Activated CD8-positive, alpha-beta memory T cell treated with anti-CD3 and anti-CD28 coated beads, Interleukin-2, amount 50 U/mL, for 24 hours (primary cell): ENCODE data around the gene CRB2.

Experiments used
- DNase-seq: peaks from one replicate; pipeline ENCODE4 v3.0.0-alpha.2; 2020; ENCODE audit errors: extremely low read depth

The CRB2 gene

GRCh38 chr9:123347289-123348060, 8.5 kb upstream of the CRB2 start:
- no peak for DNase-seq

GRCh38 chr9:123348317-123348992, 7.5 kb upstream of the CRB2 start:
- DNase-seq = no peak

DNA sequence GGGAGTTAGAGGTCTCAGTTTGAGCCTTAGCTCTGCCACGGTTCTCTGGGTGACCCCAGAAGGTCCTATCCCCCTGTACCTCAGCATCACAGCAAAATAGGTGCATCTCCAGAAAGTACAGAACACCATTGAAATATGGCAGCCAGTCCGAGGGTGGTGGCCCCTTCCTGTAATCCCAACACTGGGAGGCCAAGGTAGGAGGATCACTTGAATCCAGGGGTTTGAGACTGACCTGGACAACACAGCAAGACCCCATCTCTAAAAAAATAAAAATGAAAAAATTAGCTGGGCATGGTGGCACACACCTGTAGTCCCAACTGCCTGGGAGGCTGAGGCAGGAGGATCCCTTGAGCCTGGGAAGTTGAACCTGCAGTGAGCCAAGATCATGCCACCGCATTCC, 7.0 kb upstream of the CRB2 start:
- no peak for DNase-seq

- DNase-seq = peak; percentile 57
These were observed 6.1 kb upstream of the CRB2 start for GRCh38 chr9:123349691-123350480.

DNA sequence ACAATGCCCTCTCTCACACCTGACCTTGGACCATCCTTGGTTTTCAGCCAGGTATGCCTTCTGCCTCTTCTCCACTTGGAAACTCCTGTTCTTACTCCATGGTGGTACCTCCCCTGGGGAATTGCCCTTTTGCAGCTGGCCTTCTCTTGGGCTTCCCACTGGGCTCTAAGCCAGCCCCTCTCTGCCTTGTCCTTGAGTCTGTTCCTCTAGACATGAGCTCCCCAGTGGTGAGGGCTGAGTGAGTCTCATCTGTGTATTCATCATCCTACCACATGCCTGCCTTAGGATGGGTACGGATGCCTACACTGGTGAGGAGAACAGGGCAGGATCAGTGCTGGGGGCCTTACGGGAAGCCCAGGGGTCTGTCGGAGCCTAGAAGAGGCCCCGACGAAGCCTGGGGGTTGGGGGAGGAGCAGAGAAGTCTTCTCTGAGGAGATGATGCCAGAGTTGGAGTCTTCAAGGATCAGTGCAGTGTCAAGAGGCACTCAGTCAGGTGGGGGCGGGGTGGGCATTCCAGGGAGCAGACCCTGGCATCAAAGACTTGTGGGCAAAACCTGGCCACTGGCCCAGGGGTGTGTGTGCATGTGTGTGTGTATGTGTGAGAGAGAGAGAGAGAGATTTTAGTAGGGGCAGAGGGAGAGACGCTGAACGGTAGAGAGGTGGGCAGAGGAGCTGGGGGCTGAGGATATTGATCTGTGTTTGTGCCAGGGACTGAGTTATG, 5.2 kb upstream of the CRB2 start:
- DNase-seq = no peak

DNA sequence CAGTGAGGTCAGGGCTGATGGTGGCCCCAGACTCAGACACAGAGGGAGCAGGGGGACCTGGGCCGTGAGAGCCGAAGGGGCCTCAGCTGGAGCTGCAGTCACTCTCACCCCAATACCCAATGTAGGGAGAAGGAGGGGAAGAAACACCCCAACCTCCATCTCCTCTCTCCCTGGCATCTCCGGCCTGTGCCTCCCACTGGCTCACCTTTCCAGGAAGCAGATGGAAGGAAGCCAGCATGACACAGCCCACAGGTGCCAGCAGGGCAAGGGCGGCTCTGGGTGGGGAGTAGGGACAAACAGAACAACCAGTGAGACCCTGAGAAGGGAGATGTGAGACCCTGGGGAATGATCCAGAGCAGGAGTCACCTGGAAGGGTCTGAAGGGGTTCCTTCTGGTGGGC, 3.0 kb upstream of the CRB2 start:
- DNase-seq = no peak

DNA sequence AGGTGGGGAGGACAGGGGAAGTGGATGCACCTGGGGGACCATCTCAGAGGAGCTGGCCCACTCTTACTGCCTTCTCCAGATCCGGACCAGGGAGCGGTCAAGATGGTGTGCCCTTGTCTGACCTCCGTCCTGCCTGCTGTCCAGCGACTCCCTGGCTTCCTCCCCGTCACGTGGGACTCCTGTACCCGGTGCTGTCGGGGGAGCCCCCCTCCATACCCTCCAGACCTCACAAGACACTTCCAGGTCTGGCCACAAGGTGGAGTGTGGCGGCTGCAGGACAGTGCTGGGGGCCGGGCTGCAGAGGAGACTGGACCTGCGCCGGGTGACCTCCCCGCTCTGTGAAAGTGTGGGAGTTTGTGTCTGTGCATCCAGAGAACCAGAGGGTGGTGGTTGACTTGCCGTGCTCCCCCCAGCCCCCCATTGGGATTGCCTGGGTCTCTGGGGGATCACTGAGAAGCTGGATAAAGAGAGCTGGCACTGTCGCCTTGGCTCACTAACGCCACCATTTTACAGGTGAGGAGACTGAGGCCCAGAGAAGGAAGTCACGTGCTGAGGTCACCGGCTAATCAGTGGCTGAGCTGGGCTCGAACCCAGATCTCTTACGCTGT, 1.9 kb upstream of the CRB2 start:
- no peak for DNase-seq

GRCh38 chr9:123354806-123355508, 1.0 kb upstream of the CRB2 start:
- no peak for DNase-seq

DNA sequence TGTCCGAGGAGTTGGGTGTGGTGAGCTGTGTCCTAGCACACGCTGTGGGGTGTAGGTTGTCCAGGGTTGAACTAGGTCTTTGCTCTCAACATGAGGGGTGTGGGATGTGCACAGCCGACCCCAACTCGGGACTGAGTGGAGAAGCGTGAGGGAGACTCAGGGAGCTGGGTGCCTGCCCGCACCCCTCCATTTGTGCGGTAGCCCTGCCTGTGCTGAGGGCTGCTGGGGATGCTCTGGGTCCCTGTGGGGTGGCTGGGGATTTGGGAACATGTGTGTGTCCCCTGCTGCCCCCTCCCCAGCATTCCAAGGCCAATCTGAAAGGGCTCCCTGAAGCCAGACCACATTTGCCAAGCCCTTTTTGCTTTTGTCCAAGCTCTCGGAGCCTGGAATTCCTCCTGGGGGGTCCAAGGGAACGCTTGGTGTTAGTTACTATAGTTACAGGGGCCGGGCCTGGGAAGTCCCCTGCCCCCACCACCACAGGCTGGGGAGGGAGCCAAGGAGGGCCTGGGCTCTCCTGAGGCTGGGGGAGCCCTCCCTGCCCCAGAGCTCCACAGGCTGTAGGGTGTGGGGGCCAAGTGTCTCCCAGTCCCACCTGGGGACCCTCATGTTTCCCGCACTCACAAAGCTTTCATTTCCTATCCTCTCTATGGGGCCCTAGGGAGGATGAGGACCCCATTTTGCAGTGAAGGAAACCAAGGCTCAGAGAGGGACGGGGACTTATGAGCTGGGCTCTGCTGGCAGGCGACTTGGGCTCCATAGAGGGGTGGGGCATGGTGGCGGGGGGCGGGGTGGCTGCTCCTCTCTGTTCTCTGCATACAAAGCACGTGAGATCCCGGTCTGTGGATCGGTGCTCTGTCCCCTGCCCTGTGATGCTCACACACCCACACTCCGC, 1.1 kb downstream of the CRB2 start:
- no peak for DNase-seq

GRCh38 chr9:123357743-123358059, 1.7 kb downstream of the CRB2 start:
- no peak for DNase-seq

DNA sequence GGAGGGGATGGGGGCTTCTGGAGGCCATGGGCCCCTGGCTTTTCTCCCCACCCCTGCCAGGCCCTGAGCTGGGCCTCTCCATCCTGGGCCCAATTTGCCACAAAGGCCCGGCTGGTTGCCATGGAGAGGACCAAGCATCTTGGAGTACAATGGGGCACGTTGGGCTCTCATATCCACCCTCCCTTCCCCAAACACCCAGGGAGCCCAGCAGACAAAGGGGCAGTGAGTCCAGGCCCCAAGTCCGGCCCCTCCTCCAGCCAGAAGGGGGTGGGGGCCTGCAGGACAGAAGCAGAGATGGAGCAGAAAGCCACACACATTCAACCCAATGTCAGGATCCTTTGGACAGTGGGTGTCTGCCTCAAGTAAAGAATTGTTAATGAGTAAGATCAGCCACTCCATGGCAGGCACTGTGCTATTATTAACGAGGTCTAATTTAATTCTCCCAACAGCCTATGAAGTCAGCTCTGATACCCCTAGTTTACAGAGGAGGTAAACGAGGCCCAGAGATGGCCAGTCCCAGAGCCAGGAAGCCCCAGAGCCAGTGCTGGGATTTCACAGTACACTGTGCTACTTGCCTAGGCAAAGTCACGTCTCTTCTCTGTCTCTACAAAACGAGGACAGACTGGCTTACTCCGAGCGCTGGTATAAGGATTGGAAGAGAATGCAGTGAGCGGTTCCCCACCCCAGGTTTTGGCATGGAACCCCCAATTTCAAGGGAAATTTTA, 2.3 kb downstream of the CRB2 start:
- no peak for DNase-seq

GRCh38 chr9:123359106-123359505, 3.1 kb downstream of the CRB2 start:
- DNase-seq = no peak

- no peak for DNase-seq
These were observed 3.5 kb downstream of the CRB2 start for GRCh38 chr9:123359546-123359945.

DNA sequence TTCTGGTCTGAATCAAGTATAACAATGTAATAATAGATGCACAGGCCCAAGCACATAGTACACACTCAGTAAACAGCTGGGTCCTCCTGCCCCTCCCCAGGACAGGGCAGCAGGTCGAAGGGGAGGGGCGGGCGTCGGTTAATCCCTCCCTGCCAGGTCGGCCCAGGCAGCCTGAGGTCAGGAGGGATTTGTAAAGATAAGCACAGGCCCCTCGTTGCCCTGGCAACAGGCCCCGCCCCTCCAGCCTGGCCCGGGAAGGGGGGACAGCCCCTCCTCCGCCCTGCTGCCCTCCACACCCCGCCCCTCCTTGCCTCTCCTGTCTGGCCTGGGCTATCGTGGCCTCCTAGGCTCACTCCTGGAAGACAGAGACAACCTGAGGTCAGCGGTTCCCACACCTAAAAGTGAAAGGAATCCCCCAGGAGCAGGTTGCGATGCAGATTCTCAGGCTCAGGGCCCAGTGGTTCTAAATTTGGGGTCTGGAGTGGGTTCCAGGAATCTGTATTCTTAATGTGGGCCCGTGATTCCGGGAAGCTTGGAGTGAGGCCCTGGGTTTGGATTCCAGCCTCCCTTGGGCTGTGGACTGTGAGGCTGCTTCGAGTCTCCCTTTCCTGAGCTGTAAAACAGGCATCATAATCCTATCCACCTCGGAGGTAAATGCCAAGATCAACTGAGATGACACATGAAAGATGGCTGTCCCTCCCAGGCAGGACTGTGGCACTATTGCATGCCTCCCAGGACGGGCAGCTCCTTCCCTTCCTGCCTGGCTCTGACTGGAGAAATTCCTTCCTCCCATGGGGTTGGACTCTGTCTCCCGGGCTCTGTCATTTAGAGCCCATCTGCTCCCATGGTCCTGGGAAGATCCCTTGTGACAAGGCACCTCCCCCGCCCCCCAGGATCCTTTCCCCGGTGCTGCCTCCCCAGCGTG, 4.4 kb downstream of the CRB2 start:
- DNase-seq = no peak

- no peak for DNase-seq
These were observed 5.2 kb downstream of the CRB2 start for GRCh38 chr9:123361086-123361730.

DNA sequence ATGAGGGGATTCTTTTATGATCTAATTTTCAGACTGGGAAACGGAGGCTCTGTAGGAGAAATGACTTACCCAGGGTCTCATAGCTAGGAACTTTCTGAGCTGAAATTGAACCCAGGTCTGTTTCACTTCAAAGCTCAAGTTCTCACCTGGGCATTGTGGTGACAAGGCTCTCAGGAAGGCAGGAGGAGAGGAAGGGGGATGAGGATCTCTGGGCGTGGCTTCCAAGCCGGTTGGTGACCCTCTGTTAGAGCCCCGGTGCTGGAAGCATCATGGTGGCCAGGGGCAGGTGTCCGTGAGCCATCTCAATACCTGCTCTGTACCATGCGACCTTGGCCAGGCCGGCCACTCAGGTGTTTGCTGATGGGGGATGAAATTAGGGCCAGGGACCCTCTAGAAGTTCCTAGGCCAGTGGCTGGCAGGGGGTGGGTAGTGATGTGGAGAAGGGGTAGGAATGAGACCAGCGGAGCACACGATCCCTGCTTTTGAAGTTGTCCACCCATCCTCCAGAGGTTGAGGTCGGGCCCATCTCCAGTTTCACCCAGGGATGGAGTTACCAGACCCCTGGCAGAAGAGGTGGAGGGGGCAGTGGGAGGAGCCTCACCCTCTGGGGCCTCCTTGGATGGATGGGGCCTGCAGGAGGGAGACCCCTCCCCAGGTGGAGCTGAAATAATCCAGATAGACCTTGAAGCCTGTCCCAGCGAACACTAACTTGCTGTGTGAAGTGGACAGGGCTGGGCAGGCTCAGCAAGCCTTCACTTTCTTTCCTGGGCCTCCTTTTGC, 5.9 kb downstream of the CRB2 start:
- no peak for DNase-seq

GRCh38 chr9:123362856-123363255, 6.9 kb downstream of the CRB2 start:
- no peak for DNase-seq
